Heart left ventricle (tissue), 13 donors: Measurements from ENCODE around the gene SEMA5B.

Source experiments
- POLR2A ChIP-seq, 2 donors: fragments of 450-650 bp; IDR thresholded peaks; one replicate each; pipeline ENCODE4 v1.6.1; 2017; ENCODE audit warnings: antibody characterized with exemption in 2 of 2, mild to moderate bottlenecking in 2 of 2, moderate library complexity in 2 of 2
- TF ChIP-seq, protein P1 (sequence below), 12 donors: fragments of 200-600 bp; sonication (generic) in 4 of 12; IDR thresholded peaks; one replicate each; pipeline versions ENCODE4 v1.5.0 to v1.8.0; 2018 to 2022; ENCODE audit warnings: antibody characterized with exemption in 12 of 12, mild to moderate bottlenecking in 5 of 12
- donor health status: ischemic (EF 13 %, LVEDD 7.1; RV severe dilation, severe dysfunction).
- donor health status: DM: no; HTN: yes; CAD: no.
- donor health status: DM: no; HTN: no; CAD: no.
- donor health status: ischemic (EF 25% LVEDD 6.9; RV normal size, moderate dysfunction).
- donor health status: ischemic (EF 25% LVEDD 5.7; RV mildly dilated, moderate dysfunction).
- donor health status: ischemic (EF 35%, LVEDD 5.7; RV mildly dilated, moderate dysfunction).
- donor health status: nonischemic (EF 11% LVEDD 7.7; RV severe dilation, severe dysfunction).
- donor health status: DM: yes; HTN: yes; CAD: no.
- donor health status: PGD.
- donor health status: ischemic (EF 29% LVEDD 5.4; RV normal size, mild dysfunction).
- donor health status: nonischemic (EF 23%, LVEDD 6.1; RV moderate dilation, normal function).

DNA sequence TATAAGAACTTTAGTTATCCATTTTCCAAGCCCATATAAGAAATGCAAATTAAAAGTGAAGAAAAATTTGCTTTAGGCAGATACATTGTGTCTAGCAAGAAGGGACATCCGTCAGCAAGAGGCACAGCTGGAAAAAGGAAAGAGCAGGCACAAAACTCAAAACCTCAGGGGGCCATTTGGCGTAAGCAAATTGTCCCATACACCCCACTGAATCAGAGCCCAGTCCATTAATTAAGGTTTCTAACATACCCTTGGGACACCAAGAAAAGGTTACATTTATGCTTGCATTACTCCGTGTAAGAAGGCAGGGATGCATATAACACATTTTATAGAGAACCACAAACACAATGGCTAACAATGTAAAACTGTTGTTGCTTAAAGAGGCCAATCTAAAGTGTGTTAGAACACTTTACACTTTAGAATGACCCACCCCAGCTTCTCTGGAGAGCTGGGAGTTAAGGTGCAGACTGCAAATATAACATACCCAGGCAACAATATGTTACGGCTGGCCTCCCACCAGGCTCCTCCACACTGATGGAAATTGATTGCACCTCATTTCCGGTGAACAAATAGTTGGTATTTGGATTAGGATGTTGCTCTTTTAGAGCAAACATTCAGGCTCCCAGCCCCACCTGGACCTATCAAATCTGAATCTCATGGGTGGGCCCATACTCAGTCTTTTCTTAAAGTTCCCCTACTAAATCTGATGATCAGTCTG lies 23.2 kb downstream of the SEMA5B start:
- TF ChIP-seq, protein P1, sequence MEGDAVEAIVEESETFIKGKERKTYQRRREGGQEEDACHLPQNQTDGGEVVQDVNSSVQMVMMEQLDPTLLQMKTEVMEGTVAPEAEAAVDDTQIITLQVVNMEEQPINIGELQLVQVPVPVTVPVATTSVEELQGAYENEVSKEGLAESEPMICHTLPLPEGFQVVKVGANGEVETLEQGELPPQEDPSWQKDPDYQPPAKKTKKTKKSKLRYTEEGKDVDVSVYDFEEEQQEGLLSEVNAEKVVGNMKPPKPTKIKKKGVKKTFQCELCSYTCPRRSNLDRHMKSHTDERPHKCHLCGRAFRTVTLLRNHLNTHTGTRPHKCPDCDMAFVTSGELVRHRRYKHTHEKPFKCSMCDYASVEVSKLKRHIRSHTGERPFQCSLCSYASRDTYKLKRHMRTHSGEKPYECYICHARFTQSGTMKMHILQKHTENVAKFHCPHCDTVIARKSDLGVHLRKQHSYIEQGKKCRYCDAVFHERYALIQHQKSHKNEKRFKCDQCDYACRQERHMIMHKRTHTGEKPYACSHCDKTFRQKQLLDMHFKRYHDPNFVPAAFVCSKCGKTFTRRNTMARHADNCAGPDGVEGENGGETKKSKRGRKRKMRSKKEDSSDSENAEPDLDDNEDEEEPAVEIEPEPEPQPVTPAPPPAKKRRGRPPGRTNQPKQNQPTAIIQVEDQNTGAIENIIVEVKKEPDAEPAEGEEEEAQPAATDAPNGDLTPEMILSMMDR (IDR thresholded peaks at IDR 0.05): no peak
- no peak for TF ChIP-seq POLR2A (IDR thresholded peaks at IDR 0.05)
